BJ (cell line): ENCODE data around the gene RRP9. TPM values are rescaled to one million over a fixed set of nuclear protein-coding genes. Genes with fewer than 3 reads are reported as not detected.

ENCODE experiments used
- CTCF ChIA-PET: fragments of 350-600 bp; formaldehyde crosslinking; extraction: SDS; loops from one replicate; lab custom pipeline; 2021; ENCODE audit warnings: antibody characterized with exemption, inconsistent platforms; lab: Yijun Ruan, JAX
- POLR2A ChIA-PET: fragments of 300-600 bp; sonication (Branson Sonifier 250); formaldehyde crosslinking; extraction: SDS; loops from one replicate; lab custom pipeline; 2021; ENCODE audit warnings: antibody characterized with exemption; lab: Charles Lee
- DNase-seq: peaks from one replicate; pipeline ENCODE4 v3.0.0-alpha.2; 2011; ENCODE audit warnings: low read depth
- H3K27me3 ChIP-seq: 2 replicates; pipeline ENCODE4 v1.6.0; 2011; ENCODE audit warnings: low read length; ENCODE audit not compliant: control insufficient read depth, insufficient read depth
- H3K36me3 ChIP-seq: 2 replicates; pipeline ENCODE4 v1.5.1; 2011; ENCODE audit warnings: low read length; ENCODE audit not compliant: control insufficient read depth, insufficient read depth
- H3K4me3 ChIP-seq: 2 replicates; pipeline ENCODE4 v1.5.1; 2011; ENCODE audit warnings: low read depth, mild to moderate bottlenecking, control low read depth, low read length
- polyA plus RNA-seq: library from polyadenylated mRNA; depleted of rRNA; stranded (reverse); fragments of >200 nt; gene quantifications from 2 replicates; pipeline ENCODE4 v1.2.3, GENCODE V29; 2011
- TF ChIP-seq, protein P1 (sequence below): IDR thresholded peaks from 2 replicates; pipeline ENCODE4 v1.5.1; 2011; ENCODE audit warnings: low read depth, mild to moderate bottlenecking, control low read depth, inconsistent platforms, low read length, moderate library complexity; ENCODE audit not compliant: insufficient read depth

RRP9 gene
- polyA plus RNA-seq, 1 experiment, result 23.4 TPM

- no peaks in the 10 kb centered on the region for H3K27me3 ChIP-seq
- DNase-seq, result no peak
- H3K4me3 ChIP-seq, result no peak overlapping the region
- H3K36me3 ChIP-seq, result peaks cover 7% of the 10 kb centered on the region; the same call in 1 of the 2 replicates
- CTCF ChIA-PET, result interaction anchor here (0.7 to 4.2 kb wide), 3 partner anchors 27 to 49 kb away, joined by 3 to 32 read pairs (median 4); partner anchors contain the start of genes ABHD14A and ABHD14B
- TF ChIP-seq, protein P1, sequence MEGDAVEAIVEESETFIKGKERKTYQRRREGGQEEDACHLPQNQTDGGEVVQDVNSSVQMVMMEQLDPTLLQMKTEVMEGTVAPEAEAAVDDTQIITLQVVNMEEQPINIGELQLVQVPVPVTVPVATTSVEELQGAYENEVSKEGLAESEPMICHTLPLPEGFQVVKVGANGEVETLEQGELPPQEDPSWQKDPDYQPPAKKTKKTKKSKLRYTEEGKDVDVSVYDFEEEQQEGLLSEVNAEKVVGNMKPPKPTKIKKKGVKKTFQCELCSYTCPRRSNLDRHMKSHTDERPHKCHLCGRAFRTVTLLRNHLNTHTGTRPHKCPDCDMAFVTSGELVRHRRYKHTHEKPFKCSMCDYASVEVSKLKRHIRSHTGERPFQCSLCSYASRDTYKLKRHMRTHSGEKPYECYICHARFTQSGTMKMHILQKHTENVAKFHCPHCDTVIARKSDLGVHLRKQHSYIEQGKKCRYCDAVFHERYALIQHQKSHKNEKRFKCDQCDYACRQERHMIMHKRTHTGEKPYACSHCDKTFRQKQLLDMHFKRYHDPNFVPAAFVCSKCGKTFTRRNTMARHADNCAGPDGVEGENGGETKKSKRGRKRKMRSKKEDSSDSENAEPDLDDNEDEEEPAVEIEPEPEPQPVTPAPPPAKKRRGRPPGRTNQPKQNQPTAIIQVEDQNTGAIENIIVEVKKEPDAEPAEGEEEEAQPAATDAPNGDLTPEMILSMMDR, result no peak
- POLR2A ChIA-PET, result interaction anchor here (0.5 kb wide), 1 partner anchor 331 kb away, joined by 4 read pairs; no protein-coding TSS in a partner anchor
Observed at GRCh38 chr3:51946796-51947195, 5.1 kb upstream of the RRP9 start.

DNA sequence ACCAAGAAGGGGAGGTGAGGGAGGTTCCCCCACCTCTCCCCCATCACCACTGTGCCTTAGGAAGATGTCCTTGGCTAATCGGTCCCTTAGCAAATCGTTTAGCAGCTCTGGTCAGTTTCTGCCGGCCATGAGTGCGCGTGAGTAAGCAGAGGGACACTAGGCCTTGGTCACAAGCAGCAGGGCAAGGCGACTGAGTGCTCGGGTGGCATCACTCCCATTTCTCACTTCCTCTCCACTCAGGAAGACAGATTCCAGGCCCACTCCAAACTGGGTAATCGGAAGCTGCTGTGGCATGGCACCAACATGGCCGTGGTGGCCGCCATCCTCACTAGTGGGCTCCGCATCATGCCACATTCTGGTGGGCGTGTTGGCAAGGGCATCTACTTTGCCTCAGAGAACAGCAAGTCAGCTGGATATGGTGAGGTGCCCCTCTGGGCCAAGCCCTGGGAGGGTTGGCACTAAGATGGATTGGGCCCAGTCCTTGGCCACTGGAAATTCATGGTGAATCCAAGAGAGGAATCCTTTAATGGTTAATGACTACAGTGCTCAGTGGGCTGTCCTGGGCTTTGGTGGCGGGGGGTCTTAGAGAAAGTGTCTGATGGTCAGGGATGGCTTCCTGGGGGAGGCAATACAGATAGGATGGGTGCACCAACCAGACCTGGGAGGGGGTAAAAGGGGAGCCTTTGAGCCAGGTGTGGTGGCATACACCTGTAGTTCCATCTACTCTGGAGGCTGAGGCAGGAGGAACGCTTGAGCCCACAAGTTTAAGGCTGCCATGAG is 4.4 kb upstream of the RRP9 start:
- DNase-seq, result no peak
- Histone ChIP-seq H3K27me3 (no peaks in the 10 kb centered on the region), H3K36me3 (peaks cover 7% of the 10 kb centered on the region; the same call in 1 of the 2 replicates), H3K4me3 (no peak overlapping the region)
- POLR2A ChIA-PET, result interaction anchor here (0.5 kb wide), 1 partner anchor 332 kb away, joined by 4 read pairs; no protein-coding TSS in a partner anchor
- CTCF ChIA-PET, result interaction anchor here (0.7 to 5.2 kb wide), 5 partner anchors 7 to 50 kb away, joined by 3 to 42 read pairs (median 6); partner anchors contain the start of genes ABHD14A, ABHD14B and GPR62
- TF ChIP-seq, protein P1, result no peak

GRCh38 chr3:51945031-51945840 is 3.5 kb upstream of the RRP9 start:
- ChIA-PET CTCF (interaction anchor here (1.7 to 5.2 kb wide), 4 partner anchors 8 to 37 kb away, joined by 4 to 42 read pairs (median 19); partner anchors contain the start of genes ABHD14A, ABHD14B and GPR62), POLR2A (no interaction called here)
- no peak for DNase-seq
- TF ChIP-seq, protein P1, result no peak
- Histone ChIP-seq H3K4me3 (no peak overlapping the region), H3K27me3 (no peaks in the 10 kb centered on the region), H3K36me3 (peaks cover 7% of the 10 kb centered on the region; the same call in 1 of the 2 replicates)

GRCh38 chr3:51944451-51945021 is 2.8 kb upstream of the RRP9 start:
- TF ChIP-seq, protein P1, result no peak
- Histone ChIP-seq H3K27me3 (no peaks in the 10 kb centered on the region), H3K4me3 (no peak overlapping the region), H3K36me3 (peaks cover 7% of the 10 kb centered on the region; the same call in 1 of the 2 replicates)
- DNase-seq, result no peak
- ChIA-PET POLR2A (no interaction called here), CTCF (interaction anchor here (0.6 to 5.2 kb wide), 6 partner anchors 9 to 56 kb away, joined by 3 to 42 read pairs (median 5); partner anchors contain the start of genes ABHD14A, ABHD14B and GPR62)
